Peyer's patch (tissue), 4 donors: ENCODE data around the gene IMPDH2. TPM values are rescaled to one million over a fixed set of nuclear protein-coding genes. Genes with fewer than 3 reads are reported as not detected.

Experiments used
- DNase-seq, 3 donors: peaks; one replicate each; pipeline ENCODE4 v3.0.0-alpha.2; 2017 to 2019
- H3K27ac ChIP-seq, 4 donors: fragments of 200-600 bp; sonication (generic); one replicate each; pipeline ENCODE4 v1.5.1; 2016 to 2019
- H3K27me3 ChIP-seq, 2 donors: fragments of 200-600 bp; sonication (generic); one replicate each; pipeline ENCODE4 v1.5.1; 2019
- H3K36me3 ChIP-seq, 3 donors: fragments of 200-600 bp; sonication (generic); one replicate each; pipeline ENCODE4 v1.5.1; 2016 to 2019
- H3K4me1 ChIP-seq, 4 donors: fragments of 200-600 bp; sonication (generic); one replicate each; pipeline ENCODE4 v1.5.1; 2016 to 2019
- H3K4me3 ChIP-seq, 4 donors: fragments of 200-600 bp; sonication (generic); 1 replicate in 3 of 4; 2 replicates in 1 of 4; pipeline ENCODE4 v1.5.1; 2016 to 2019; ENCODE audit warnings: mild to moderate bottlenecking in 1 of 4
- H3K9me3 ChIP-seq, 4 donors: fragments of 200-600 bp; sonication (generic); one replicate each; pipeline ENCODE4 v1.5.1; 2016 to 2019; ENCODE audit warnings: mild to moderate bottlenecking in 1 of 4
- CTCF ChIP-seq, 6 experiments: fragments of 450-650 bp in 4 of 6; fragments of 200-600 bp in 2 of 6; sonication (generic) in 1 of 6; IDR thresholded peaks; one replicate each; pipeline ENCODE4 v1.5.1; 2017 to 2019; ENCODE audit warnings: antibody characterized with exemption in 6 of 6, mild to moderate bottlenecking in 3 of 6, moderate library complexity in 1 of 6
- POLR2A ChIP-seq, 2 donors: fragments of 450-650 bp; IDR thresholded peaks; one replicate each; pipeline ENCODE4 v1.5.1; 2017; ENCODE audit warnings: antibody characterized with exemption in 2 of 2, mild to moderate bottlenecking in 2 of 2, moderate library complexity in 2 of 2
- total RNA-seq, 4 donors: library from RNA; depleted of rRNA; stranded (reverse); fragments of >200 nt; gene quantifications; one replicate each; pipeline ENCODE4 v1.1.0, GENCODE V29; 2016

IMPDH2 gene
- total RNA-seq, 4 donors from 2014 or later = 58.8 to 149 (median 68.5) TPM

DNA sequence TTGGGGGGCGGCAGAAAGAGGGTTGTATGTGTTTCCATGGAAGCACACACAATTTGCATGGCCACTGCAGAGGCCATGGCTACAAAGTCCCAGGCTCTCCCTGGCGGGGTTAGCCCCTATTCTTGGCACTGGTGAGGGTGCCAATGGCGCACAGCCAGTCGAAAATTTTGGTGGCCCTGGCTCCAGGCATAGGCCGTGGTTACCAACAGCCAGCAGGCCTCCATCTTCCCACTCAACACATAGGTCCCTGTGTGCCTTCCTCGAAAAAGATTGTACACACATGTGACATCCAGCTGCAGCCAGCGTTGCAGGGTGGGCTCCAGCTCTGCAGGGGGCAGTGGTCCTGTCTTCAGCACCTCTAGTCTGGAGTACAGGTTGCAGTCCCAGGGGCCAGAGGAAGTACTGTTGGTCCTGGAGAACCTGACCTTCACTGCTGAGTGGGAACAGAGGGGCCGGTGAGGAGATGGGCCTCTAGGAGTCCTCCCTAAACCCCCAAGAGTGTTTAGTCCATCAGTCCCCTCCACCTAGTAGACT, 32.0 kb downstream of the IMPDH2 start:
- no peak for TF ChIP-seq CTCF (IDR thresholded peaks at IDR 0.05)
- TF ChIP-seq POLR2A (IDR thresholded peaks at IDR 0.05) = no peak
- H3K4me1 ChIP-seq = peaks cover 0 to under 1% (median 0%) of the 10 kb centered on the region in 4 donors
- DNase-seq = no peak
- H3K9me3 ChIP-seq = no peaks in the 10 kb centered on the region
- no peak overlapping the region for H3K27ac ChIP-seq
- H3K36me3 ChIP-seq = peaks cover 0 to 27% (median 0%) of the 10 kb centered on the region in 3 donors
- H3K4me3 ChIP-seq = no peak overlapping the region
- no peaks in the 10 kb centered on the region for H3K27me3 ChIP-seq

- no peak for DNase-seq
- no peak overlapping the region for H3K4me3 ChIP-seq
- no peak for TF ChIP-seq POLR2A (IDR thresholded peaks at IDR 0.05)
- peaks cover 0 to 6% (median 3%) of the 10 kb centered on the region in 4 donors for H3K4me1 ChIP-seq
- H3K36me3 ChIP-seq = peaks cover 0 to 27% (median 0%) of the 10 kb centered on the region in 3 donors
- H3K9me3 ChIP-seq = no peaks in the 10 kb centered on the region
- no peaks in the 10 kb centered on the region for H3K27me3 ChIP-seq
- H3K27ac ChIP-seq = no peak overlapping the region
Observed at GRCh38 chr3:48996640-48997039, 32.6 kb downstream of the IMPDH2 start.

DNA sequence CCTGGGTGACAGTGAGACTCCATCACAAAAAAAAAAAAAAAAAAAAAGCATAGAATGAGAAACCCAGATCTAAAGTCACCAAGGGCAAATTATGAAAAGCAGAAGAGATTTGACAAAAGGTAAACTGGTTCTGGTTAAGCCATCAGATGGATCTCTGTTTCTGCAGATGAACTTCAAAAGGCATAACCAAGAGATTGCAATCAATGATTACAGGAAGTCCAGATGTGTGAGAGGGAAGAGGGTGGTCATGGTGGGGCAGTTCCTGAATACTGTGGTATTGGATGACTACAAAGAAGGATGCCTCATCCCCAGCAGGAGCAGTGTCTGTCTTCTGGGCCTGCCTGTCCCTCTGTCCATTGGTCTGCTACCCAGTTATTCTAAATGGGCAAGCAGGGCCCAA, 35.4 kb downstream of the IMPDH2 start:
- TF ChIP-seq CTCF (IDR thresholded peaks at IDR 0.05) (no peak), POLR2A (IDR thresholded peaks at IDR 0.05) (no peak)
- Histone ChIP-seq H3K9me3 (no peaks in the 10 kb centered on the region), H3K27me3 (no peaks in the 10 kb centered on the region), H3K4me1 (peaks cover 0 to 17% (median 14%) of the 10 kb centered on the region in 4 donors), H3K36me3 (peaks cover 0 to 27% (median 0%) of the 10 kb centered on the region in 3 donors), H3K4me3 (no peak overlapping the region), H3K27ac (no peak overlapping the region)
- DNase-seq = no peak

DNA sequence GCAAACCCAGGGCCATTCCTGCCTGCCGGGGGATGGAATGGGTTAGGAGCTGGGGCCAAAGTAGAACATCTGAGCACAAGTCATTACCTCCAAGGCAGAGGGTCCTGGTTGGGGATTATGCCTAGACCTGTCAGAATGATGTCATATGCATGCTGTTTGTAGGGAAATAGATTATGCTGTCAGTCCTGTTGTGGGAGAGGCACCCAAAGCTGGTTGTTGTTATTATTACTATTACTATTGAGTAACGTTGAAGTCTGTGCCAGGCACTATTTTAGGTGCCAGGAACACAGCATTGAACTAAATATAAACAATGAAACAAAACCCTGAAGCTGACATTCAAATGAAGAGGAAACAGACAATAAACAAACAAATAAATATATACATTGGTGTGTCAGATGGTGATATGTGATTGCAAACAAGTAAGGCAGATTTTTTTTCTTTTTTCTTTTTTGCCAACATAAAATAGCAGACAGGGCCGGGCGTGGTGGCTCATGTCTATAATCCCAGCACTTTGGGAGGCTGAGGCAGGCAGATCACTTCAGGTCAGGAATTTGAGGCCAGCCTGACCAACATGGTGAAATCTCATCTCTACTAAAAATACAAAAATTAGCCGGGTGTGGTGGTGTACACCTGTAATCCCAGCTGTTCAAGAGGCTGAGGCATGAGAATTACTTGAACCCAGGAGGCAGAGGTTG, 37.2 kb downstream of the IMPDH2 start:
- TF ChIP-seq POLR2A (IDR thresholded peaks at IDR 0.05) (no peak), CTCF (IDR thresholded peaks at IDR 0.05) (no peak)
- Histone ChIP-seq H3K36me3 (peaks cover 0 to 23% (median 0%) of the 10 kb centered on the region in 3 donors), H3K4me1 (peaks cover 0 to 21% (median 15%) of the 10 kb centered on the region in 4 donors), H3K27ac (peak overlapping the region in 1 of 4 donors; percentile 89), H3K9me3 (no peaks in the 10 kb centered on the region), H3K4me3 (peak overlapping the region in 1 of 4 donors; percentile 91), H3K27me3 (no peaks in the 10 kb centered on the region)
- no peak for DNase-seq

DNA sequence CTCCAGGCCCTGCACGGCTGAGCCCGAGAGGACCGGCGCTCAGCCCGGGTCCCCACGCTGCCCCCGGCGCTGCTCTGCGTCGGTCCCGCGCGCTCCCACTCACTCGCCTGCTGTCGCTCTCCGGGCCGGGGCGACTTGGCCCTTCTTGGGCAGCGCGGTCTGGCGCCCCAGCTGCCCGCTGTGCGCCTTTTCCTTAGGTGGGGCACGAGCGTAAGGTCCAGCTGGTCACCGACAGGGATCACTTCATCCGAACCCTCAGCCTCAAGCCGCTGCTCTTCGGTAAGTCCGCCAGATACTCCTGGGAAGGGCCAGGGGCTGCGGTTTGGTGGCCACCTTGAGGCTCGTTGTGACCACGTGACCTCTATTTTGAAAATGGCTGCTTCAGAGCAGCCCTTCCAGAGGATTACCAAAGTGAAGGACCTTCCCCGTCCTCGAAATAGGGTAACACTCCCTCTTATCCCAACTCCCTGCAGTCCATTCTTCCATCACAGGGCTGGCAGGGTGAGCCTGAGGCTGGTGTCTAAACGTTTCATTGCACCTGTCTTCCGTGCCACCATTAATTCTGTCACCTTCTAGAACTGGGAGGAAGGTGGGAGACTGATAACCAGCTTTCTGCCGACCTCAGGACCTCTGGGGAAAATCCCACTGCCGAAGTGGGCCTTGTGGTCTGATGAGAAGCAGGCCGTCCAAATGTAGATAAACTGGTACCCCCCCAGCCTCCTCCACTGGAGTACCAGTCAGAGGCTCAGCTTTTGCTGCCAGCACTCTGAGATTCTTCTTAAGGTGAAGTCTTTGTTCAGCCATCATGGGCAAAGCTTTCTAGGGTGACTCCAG, 38.3 kb downstream of the IMPDH2 start:
- TF ChIP-seq CTCF (IDR thresholded peaks at IDR 0.05) (no peak), POLR2A (IDR thresholded peaks at IDR 0.05) (no peak)
- H3K36me3 ChIP-seq = peaks cover 0 to 19% (median 0%) of the 10 kb centered on the region in 3 donors
- peak overlapping the region; percentile 74 to 91 (median 88) for H3K27ac ChIP-seq
- peak overlapping the region; percentile 73 to 97 (median 92) for H3K4me3 ChIP-seq
- DNase-seq = peak; percentile 45 to 65 (median 64)
- H3K9me3 ChIP-seq = no peaks in the 10 kb centered on the region
- peaks cover 0 to 21% (median 15%) of the 10 kb centered on the region in 4 donors for H3K4me1 ChIP-seq
- no peaks in the 10 kb centered on the region for H3K27me3 ChIP-seq
